ENCODE measurements around the gene HTR2A. TPM values are rescaled to one million over a fixed set of nuclear protein-coding genes. Genes with fewer than 3 reads are reported as not detected.

The HTR2A gene
- polyA plus RNA-seq, 1 experiment, result 0.02 TPM

- TF ChIP-seq CTCF (IDR thresholded peaks at IDR 0.05; ENCODE audit: insufficient read depth, low read depth, low read length), result 0 out of 2 replicates have a peak, but pooled peaks have one; percentile 14
- H3K36me3 ChIP-seq (ENCODE audit: control insufficient read depth, insufficient read depth, low read length), result no peaks in the 10 kb centered on the region
- POLR2A ChIA-PET, result no interaction called here
- no peak for DNase-seq (ENCODE audit: low read depth)
- no peaks in the 10 kb centered on the region for H3K27me3 ChIP-seq (ENCODE audit: control insufficient read depth, insufficient read depth, low read length)
- no peak overlapping the region for H3K4me3 ChIP-seq (ENCODE audit: low read depth, low read length)
- CTCF ChIA-PET, result interaction anchor here (0.7 to 3.5 kb wide), 2 partner anchors 11 to 48 kb away, joined by 3 to 11 read pairs; no protein-coding TSS in a partner anchor
Measured at GRCh38 chr13:46905249-46905648, 8.4 kb upstream of the HTR2A start.

GRCh38 chr13:46903748-46904147 is 6.9 kb upstream of the HTR2A start:
- TF ChIP-seq CTCF (IDR thresholded peaks at IDR 0.05; ENCODE audit: insufficient read depth, low read depth, low read length), result no peak
- Histone ChIP-seq H3K27me3 (ENCODE audit: control insufficient read depth, insufficient read depth, low read length) (no peaks in the 10 kb centered on the region), H3K4me3 (ENCODE audit: low read depth, low read length) (no peak overlapping the region), H3K36me3 (ENCODE audit: control insufficient read depth, insufficient read depth, low read length) (no peaks in the 10 kb centered on the region)
- ChIA-PET POLR2A (no interaction called here), CTCF (interaction anchor here (3.0 kb wide), 1 partner anchor 10 kb away, joined by 13 read pairs; no protein-coding TSS in a partner anchor)
- DNase-seq (ENCODE audit: low read depth), result no peak

GRCh38 chr13:46901721-46902120 is 4.9 kb upstream of the HTR2A start:
- H3K4me3 ChIP-seq (ENCODE audit: low read depth, low read length), result no peak overlapping the region
- DNase-seq (ENCODE audit: low read depth), result no peak
- H3K36me3 ChIP-seq (ENCODE audit: control insufficient read depth, insufficient read depth, low read length), result no peaks in the 10 kb centered on the region
- ChIA-PET CTCF (interaction anchor here (3.0 kb wide), 1 partner anchor 8 kb away, joined by 13 read pairs; no protein-coding TSS in a partner anchor), POLR2A (no interaction called here)
- peaks cover 3% of the 10 kb centered on the region; the same call in 1 of the 2 replicates for H3K27me3 ChIP-seq (ENCODE audit: control insufficient read depth, insufficient read depth, low read length)
- TF ChIP-seq CTCF (IDR thresholded peaks at IDR 0.05; ENCODE audit: insufficient read depth, low read depth, low read length), result no peak

- no peak for DNase-seq (ENCODE audit: low read depth)
- Histone ChIP-seq H3K4me3 (ENCODE audit: low read depth, low read length) (no peak overlapping the region), H3K27me3 (ENCODE audit: control insufficient read depth, insufficient read depth, low read length) (peaks cover 3% of the 10 kb centered on the region), H3K36me3 (ENCODE audit: control insufficient read depth, insufficient read depth, low read length) (no peaks in the 10 kb centered on the region)
- no peak for TF ChIP-seq CTCF (IDR thresholded peaks at IDR 0.05; ENCODE audit: insufficient read depth, low read depth, low read length)
- CTCF ChIA-PET, result no interaction called here
- POLR2A ChIA-PET, result interaction anchor here (0.5 kb wide), 1 partner anchor 49 kb away, joined by 3 read pairs; no protein-coding TSS in a partner anchor
Measured at GRCh38 chr13:46899801-46900200, 2.9 kb upstream of the HTR2A start.

- ChIA-PET POLR2A (no interaction called here), CTCF (interaction anchor here (0.6 to 1.7 kb wide), 5 partner anchors 17 to 1721 kb away, joined by 3 to 7 read pairs (median 4); no protein-coding TSS in a partner anchor)
- H3K4me3 ChIP-seq (ENCODE audit: low read depth, low read length), result no peak overlapping the region
Measured at GRCh38 chr13:46895381-46895780, 1.5 kb downstream of the HTR2A start.

More at GRCh38 chr13:46895381-46895780, 1.5 kb downstream of the HTR2A start:
- TF ChIP-seq CTCF (IDR thresholded peaks at IDR 0.05; ENCODE audit: insufficient read depth, low read depth, low read length), result no peak
- Histone ChIP-seq H3K27me3 (ENCODE audit: control insufficient read depth, insufficient read depth, low read length) (peaks cover 3% of the 10 kb centered on the region), H3K36me3 (ENCODE audit: control insufficient read depth, insufficient read depth, low read length) (no peaks in the 10 kb centered on the region)
- no peak for DNase-seq (ENCODE audit: low read depth)
